ENCODE results near the gene PROX1.

PROX1 gene

GRCh38 chr1:214002472-214002871, 14.7 kb downstream of the PROX1 start:
- no peak for DNase-seq

GRCh38 chr1:214003233-214003632, 15.5 kb downstream of the PROX1 start:
- DNase-seq: no peak

GRCh38 chr1:214004014-214004413, 16.2 kb downstream of the PROX1 start:
- no peak for DNase-seq

GRCh38 chr1:214004795-214005194, 17.0 kb downstream of the PROX1 start:
- DNase-seq: no peak

- DNase-seq: no peak
Measured at GRCh38 chr1:214005708-214006107, 17.9 kb downstream of the PROX1 start.

- DNase-seq: no peak
Measured at GRCh38 chr1:214006845-214007244, 19.1 kb downstream of the PROX1 start.

- no peak for DNase-seq
Measured at GRCh38 chr1:214008347-214008746, 20.6 kb downstream of the PROX1 start.

GRCh38 chr1:214008791-214009422, 21.1 kb downstream of the PROX1 start:
- no peak for DNase-seq

GRCh38 chr1:214009423-214010196, 21.8 kb downstream of the PROX1 start:
- DNase-seq: no peak

- DNase-seq: no peak
Measured at GRCh38 chr1:214010197-214010573, 22.4 kb downstream of the PROX1 start.

- no peak for DNase-seq
Measured at GRCh38 chr1:214010717-214011116, 22.9 kb downstream of the PROX1 start.

- no peak for DNase-seq
Measured at GRCh38 chr1:214012418-214012817, 24.6 kb downstream of the PROX1 start.

- no peak for DNase-seq
Measured at GRCh38 chr1:214013614-214014377, 26.0 kb downstream of the PROX1 start.

- DNase-seq: no peak
Measured at GRCh38 chr1:214014730-214015129, 27.0 kb downstream of the PROX1 start.

- DNase-seq: no peak
Measured at GRCh38 chr1:214017191-214017982, 29.6 kb downstream of the PROX1 start.

GRCh38 chr1:214018386-214019268, 30.9 kb downstream of the PROX1 start:
- no peak for DNase-seq

- DNase-seq: no peak
Measured at GRCh38 chr1:214019499-214019898, 31.7 kb downstream of the PROX1 start.

GRCh38 chr1:214021321-214021720, 33.5 kb downstream of the PROX1 start:
- no peak for DNase-seq

GRCh38 chr1:214022229-214022791, 34.5 kb downstream of the PROX1 start:
- DNase-seq: no peak

GRCh38 chr1:214022810-214023425, 35.1 kb downstream of the PROX1 start:
- DNase-seq: no peak

- DNase-seq: no peak
Measured at GRCh38 chr1:214026985-214027384, 39.2 kb downstream of the PROX1 start.

Data from SIG-M5 (cell line).